HG03469 (cell line): ENCODE data around the gene MRC1.

Source experiments
- ATAC-seq: cut with Tn5 transposase; IDR thresholded peaks from one replicate; pipeline ENCODE4 v1.9.1; 2021; ENCODE audit warnings: mild to moderate bottlenecking, moderate library complexity, moderate number of reproducible peaks; ENCODE audit not compliant: unreplicated experiment

The MRC1 gene

DNA sequence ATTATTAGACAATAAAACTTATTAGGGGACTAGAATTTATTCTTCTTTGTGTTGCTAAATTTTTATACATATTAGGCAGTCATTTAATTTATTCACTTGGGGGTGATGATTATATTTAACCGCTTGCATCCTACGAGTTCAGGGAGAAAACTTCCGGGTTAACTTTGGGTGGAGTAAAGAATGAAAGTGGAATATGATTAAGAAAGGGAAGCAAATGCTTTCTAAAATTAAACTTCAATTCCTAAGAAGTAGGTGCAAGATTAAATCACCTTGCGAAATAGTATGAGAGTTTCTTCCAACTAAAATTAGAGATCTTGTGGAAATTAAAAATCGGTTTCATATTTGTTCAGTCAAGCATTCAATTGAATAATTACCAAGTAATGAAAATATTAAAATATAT, 33.5 kb downstream of the MRC1 start:
- ATAC-seq = no peak

DNA sequence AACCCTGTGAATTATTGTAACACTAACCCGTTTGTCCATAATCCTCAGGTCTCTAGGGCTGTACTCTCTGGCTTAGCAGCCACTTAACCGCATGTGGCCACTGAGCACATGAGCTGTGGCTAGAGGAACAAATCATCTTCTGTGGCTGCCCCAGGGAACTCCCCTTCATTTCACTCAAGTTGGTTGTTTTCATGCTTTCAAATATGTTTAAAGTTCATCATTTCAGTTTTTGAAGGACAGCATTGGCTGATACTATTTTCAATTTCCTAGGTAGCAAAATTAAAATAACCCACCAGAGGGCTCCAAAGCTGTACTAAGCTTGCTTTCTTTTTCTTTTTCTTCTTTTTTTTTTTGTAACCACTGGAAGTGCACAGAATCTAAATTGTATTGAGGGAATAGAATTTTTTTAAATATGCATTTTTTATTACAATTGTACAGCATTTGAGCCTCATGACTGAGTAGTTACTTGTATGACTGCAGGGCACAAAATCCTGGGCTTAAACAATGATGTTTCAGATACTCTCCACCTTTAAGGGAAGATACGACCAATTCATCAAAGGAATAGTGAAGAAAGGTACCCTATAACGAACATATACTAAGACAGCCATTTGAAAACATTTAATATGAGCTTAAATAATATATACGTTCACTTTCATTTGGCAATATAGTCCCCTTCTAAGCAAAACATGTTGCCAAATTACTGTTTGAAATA, 38.6 kb downstream of the MRC1 start:
- ATAC-seq = no peak

- no peak for ATAC-seq
Measured at GRCh38 chr10:17848646-17849045, 39.5 kb downstream of the MRC1 start.

DNA sequence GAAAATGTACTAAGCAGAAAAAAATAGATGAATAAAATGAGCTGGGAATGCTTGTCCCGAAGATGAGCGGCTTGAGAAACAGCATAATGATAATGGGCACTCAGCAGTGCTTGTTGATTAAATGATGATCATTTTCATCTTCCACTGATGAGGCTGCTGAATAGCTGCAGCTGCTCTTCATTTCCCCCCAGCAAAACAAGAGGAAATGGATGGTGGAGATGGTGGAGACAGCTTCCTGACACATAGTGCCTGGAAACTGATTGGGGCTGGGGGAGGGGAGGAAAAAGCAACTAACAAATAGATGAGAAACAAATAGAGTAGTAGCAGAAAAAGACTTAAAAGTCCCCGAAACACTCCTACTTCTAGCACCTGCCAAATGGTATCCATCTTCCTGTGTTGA, 41.4 kb downstream of the MRC1 start:
- ATAC-seq = no peak

GRCh38 chr10:17851611-17852010, 42.5 kb downstream of the MRC1 start:
- no peak for ATAC-seq

DNA sequence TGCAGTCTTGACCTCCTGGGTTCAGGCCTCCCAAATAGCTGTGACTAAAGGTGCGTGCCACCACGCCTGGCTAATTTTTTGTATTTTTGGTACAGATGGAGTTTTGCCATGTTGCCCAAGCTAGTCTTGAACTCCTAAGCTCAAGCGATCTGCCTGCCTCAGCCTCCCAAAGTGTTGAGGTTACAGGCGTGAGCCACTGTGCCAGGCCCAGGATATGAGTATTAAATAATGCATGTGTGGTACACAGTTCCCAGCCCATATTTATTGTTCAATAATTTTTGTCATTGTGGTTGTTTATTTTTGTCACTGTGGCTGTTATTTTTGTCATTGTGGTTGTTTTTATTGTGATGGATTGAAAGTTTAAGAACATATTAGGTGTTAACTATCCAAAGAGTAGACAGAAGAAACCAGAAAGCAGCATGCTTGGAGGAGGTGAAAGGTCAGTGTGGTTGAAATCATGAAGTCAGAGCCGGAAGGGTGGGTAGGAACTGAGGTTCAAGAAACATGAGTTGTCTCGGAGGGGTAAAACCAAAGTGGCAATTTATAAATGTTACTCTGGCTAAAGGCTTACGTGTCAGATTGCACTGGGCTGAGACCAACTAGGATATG, 45.0 kb downstream of the MRC1 start:
- ATAC-seq = no peak

- ATAC-seq = no peak
Measured at GRCh38 chr10:17857040-17857439, 47.9 kb downstream of the MRC1 start.

GRCh38 chr10:17859492-17860156, 50.5 kb downstream of the MRC1 start:
- ATAC-seq = no peak

DNA sequence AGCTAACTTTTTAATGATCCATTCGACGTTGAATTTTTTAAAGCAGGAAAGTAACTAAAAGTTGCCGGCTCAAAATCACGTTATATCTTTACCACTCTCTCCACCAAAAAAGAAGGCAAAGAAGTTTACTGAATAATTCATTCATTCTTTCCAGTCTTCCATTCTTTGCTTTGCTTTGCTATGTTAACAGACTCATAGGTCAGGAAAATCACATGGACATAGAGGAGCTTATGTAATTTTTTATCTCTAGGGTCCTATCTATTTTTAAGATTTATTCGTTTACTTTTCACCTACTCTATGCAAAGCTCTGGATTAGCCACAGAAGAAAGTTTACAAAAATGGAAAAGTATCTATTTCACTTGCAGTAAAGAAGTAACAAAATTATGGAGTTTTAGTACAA, 52.6 kb downstream of the MRC1 start:
- ATAC-seq = no peak

DNA sequence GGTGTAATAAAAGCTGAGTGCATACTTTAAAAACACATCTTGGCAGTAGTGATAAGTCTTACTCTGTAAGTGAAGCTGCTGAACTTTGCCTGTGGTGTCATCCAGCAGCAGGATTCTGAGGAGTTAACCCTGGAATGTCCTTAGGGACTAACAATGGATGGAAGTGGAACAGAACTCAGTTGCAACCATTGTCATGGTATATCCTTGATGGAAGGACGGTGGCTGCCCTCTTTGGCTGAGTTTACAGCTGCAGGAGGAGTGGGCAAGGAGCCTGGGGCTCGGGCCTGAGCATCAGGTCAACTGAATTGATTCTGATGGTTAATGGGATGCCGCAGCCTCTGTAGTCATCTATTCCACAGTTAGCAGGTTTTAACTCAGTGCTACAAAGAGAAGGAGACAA, 56.2 kb downstream of the MRC1 start:
- no peak for ATAC-seq

GRCh38 chr10:17866346-17866745, 57.2 kb downstream of the MRC1 start:
- ATAC-seq = no peak

DNA sequence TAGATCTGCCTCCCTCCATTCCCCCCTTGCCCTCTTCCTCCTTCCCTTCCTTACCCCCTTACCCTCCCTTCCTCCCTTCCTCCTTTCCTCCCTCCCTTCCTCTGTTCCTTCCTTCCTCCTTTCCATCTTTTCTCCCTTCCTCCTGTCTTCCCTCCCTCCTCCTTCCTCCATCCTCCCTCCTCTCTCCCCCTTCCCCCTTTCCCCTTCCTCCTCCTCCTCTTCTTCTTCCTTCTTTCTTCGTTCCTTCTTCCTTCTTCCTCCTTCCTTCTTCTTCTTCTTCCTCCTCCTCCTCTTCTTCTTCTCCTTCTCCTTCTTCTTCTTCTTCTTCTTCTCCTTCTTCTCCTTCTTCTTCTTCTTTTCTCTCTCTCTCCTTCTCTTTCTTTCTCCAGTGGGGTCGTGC, 57.9 kb downstream of the MRC1 start:
- no peak for ATAC-seq

DNA sequence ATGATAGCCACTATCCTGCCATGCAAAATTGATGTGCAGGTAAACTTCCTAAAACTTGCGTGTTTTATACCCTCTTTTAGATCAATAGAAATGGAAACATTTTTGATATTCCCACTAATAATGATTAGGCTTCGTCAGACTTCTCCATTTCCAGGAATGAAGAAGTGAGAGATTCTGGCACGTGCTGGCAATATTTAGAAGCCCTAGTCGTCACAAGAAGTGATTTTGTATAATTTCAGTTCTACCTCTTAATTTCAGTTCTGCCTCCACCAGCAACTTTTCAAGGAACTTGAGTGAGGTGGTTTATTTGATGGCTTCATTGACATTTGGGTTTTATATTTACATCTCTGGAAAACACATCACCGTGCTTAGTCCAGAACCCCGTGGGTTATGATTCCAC, 61.9 kb downstream of the MRC1 start:
- ATAC-seq = no peak

GRCh38 chr10:17872191-17873091, 63.3 kb downstream of the MRC1 start:
- ATAC-seq = no peak

DNA sequence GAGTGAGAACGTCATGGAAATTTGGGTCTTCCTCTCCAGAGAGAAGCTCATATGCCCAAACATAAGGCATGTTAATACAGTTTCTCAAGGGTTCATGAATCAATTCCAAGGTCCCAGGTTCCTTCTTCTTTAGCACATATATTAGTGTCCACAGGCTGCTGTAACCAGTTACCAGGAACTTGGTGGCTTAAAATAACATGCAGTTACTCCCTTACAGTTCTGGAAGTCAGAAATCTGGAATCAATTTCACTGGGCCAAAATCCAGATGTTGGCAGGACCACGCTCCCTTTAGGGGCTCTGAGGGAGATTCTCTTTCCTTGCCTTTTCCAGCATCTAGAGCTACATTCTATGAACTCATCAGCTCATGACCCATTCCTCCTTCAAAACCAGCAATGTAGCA, 64.8 kb downstream of the MRC1 start:
- ATAC-seq = no peak

DNA sequence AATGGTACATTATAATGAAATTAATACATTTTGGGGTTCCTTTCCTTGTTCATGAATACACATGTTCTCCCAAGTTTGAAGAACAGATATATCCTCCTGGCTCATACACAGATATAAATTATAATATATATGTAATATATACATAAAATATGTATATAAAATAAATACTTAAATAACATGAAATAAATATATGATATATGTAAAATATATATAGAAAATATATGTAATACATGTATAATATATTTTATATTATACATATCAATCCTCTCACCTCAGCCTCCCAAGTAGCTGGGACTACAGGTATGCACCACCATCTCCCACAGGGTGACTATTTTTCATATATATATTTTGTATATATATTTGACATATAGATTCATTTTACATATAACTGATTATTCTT, 68.0 kb downstream of the MRC1 start:
- ATAC-seq = no peak

DNA sequence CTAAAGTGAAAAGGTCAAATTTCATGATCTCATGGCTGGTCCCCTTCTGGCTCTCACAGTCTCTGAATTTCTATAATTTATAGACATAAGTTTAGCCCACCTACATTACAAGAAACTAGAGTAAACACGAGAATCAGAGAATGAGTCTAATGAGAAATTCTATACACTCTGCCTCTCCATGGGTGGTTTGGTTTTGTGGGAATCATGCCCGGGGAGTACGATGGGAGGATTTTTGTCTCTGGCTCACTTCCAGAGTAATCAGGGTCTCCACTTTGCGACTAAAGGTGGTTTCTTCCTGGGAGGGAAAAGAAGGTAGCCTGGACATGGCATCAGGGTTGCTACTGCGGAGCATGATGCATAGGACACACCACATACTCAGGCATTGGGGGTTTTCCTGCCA, 69.7 kb downstream of the MRC1 start:
- no peak for ATAC-seq

GRCh38 chr10:17880601-17881000, 71.5 kb downstream of the MRC1 start:
- no peak for ATAC-seq

DNA sequence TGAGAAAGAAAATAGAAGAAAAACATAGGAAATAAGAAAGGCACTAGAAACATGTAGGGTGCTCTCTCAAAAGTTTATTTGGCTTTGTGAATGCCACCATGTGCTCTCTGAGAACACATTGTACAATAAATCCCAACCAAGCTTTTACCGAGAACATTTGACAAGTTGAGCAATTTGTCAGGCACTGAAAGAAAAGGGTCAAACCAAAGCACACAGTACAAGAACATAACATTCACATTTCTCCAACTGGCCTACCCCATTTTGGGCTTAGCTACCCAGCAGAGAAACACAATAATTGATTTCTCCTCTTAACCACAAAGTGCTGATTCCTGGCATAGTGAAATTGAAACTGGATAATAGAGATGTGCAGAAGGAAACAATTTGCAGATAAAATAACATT, 73.4 kb downstream of the MRC1 start:
- ATAC-seq = no peak

GRCh38 chr10:17883621-17884020, 74.5 kb downstream of the MRC1 start:
- no peak for ATAC-seq

- ATAC-seq = no peak
Measured at GRCh38 chr10:17888189-17888588, 79.0 kb downstream of the MRC1 start.
